H1 (cell line): ENCODE results near the gene RPL12. TPM values are rescaled to one million over a fixed set of nuclear protein-coding genes. Genes with fewer than 3 reads are reported as not detected.

Experiments used
- CTCF ChIA-PET: fragments of 300-600 bp; sonication (Branson Sonifier 250); formaldehyde crosslinking; loops from one replicate; lab custom pipeline; 2021; ENCODE audit not compliant: partially characterized antibody; lab: Charles Lee
- POLR2A ChIA-PET: fragments of 300-600 bp; sonication (Branson Sonifier 250); formaldehyde crosslinking; loops from one replicate; lab custom pipeline; 2021; ENCODE audit warnings: inconsistent platforms; ENCODE audit not compliant: partially characterized antibody; lab: Charles Lee
- DNase-seq, 2 experiments: peaks; one replicate each; pipeline versions ENCODE4 v3.0.0 to v3.0.0-alpha.2; 2010 to 2022; ENCODE audit warnings: low spot score in 2 of 2, low read depth in 1 of 2, mixed read lengths in 1 of 2
- FAIRE-seq: peaks from 2 replicates; lab custom pipeline; 2011; peaks lifted over from hg19 to GRCh38; lab: Jason Lieb, UNC
- H2AFZ ChIP-seq: 2 replicates; pipeline ENCODE4 v1.8.1; 2012; ENCODE audit warnings: low read length, inconsistent platforms
- H2AK5ac ChIP-seq: 2 replicates; pipeline ENCODE4 v1.6.1; 2013; ENCODE audit warnings: low read depth, low read length
- H2BK120ac ChIP-seq: replicated peaks from 2 replicates; pipeline ENCODE3; 2013; ENCODE audit warnings: low read depth, low read length, inconsistent platforms
- H2BK12ac ChIP-seq: 2 replicates; pipeline ENCODE4 v1.6.1; 2013; ENCODE audit warnings: low read depth, low read length
- H2BK15ac ChIP-seq: 2 replicates; pipeline ENCODE4 v1.6.1; 2013; ENCODE audit warnings: low read length
- H2BK20ac ChIP-seq: 2 replicates; pipeline ENCODE4 v1.6.1; 2013; ENCODE audit warnings: low read length
- H2BK5ac ChIP-seq: 2 replicates; pipeline ENCODE4 v1.6.1; 2013; ENCODE audit warnings: low read depth, low read length
- H3K14ac ChIP-seq: 2 replicates; pipeline ENCODE4 v1.6.1; 2013; ENCODE audit warnings: inconsistent platforms; ENCODE audit not compliant: insufficient read length
- H3K18ac ChIP-seq: 2 replicates; pipeline ENCODE4 v1.6.1; 2013; ENCODE audit warnings: low read length; ENCODE audit errors: extremely low read depth
- H3K23ac ChIP-seq: 2 replicates; pipeline ENCODE4 v1.6.1; 2013; ENCODE audit warnings: inconsistent platforms; ENCODE audit not compliant: insufficient read length
- H3K23me2 ChIP-seq: 2 replicates; pipeline ENCODE4 v1.6.1; 2013; ENCODE audit warnings: low read depth, low read length
- H3K27ac ChIP-seq: 2 replicates; pipeline ENCODE4 v1.6.1; 2011; ENCODE audit warnings: low read depth, low read length, inconsistent platforms
- H3K27me3 ChIP-seq, 4 experiments: replicated peaks in 1 of 4; 1 replicate in 1 of 4; 2 replicates in 3 of 4; pipeline versions ENCODE4 v1.6.1 to v1.8.1; 2011 to 2013; ENCODE audit warnings: low read length in 3 of 4, mild to moderate bottlenecking in 3 of 4, inconsistent platforms in 2 of 4, mixed read lengths in 2 of 4, moderate library complexity in 1 of 4; ENCODE audit not compliant: control insufficient read depth in 3 of 4, insufficient read depth in 3 of 4; ENCODE audit errors: extremely low read depth in 1 of 4
- H3K36me3 ChIP-seq, 4 experiments: 2 replicates each; pipeline versions ENCODE4 v1.6.1 to v1.8.1; 2011 to 2013; ENCODE audit warnings: mild to moderate bottlenecking in 4 of 4, low read length in 3 of 4, moderate library complexity in 2 of 4, control low read depth in 1 of 4, inconsistent platforms in 1 of 4; ENCODE audit not compliant: insufficient read depth in 4 of 4, control insufficient read depth in 2 of 4
- H3K4ac ChIP-seq: replicated peaks from 2 replicates; pipeline ENCODE3; 2013; ENCODE audit warnings: low read length, low read depth, mixed read lengths, inconsistent platforms; ENCODE audit not compliant: insufficient read length
- H3K4me1 ChIP-seq, 4 experiments: replicated peaks in 1 of 4; 1 replicate in 1 of 4; 2 replicates in 3 of 4; pipeline versions ENCODE4 v1.6.1 to v1.8.1; 2011 to 2013; ENCODE audit warnings: low read length in 3 of 4, inconsistent platforms in 2 of 4, mixed read lengths in 1 of 4; ENCODE audit not compliant: insufficient read depth in 4 of 4, control insufficient read depth in 3 of 4
- H3K4me2 ChIP-seq, 2 experiments: 2 replicates each; pipeline versions ENCODE4 v1.6.1 to v1.8.1; 2011 to 2013; ENCODE audit warnings: low read depth in 2 of 2, low read length in 2 of 2, control low read depth in 1 of 2, inconsistent platforms in 1 of 2, mild to moderate bottlenecking in 1 of 2; ENCODE audit not compliant: insufficient read depth in 1 of 2
- H3K4me3 ChIP-seq, 4 experiments: fragments of 200-600, 300-600 bp in 1 of 4; sonication (generic), shearing (Covaris generic), sonication (Bioruptor Twin) in 1 of 4; 2 replicates each; pipeline versions ENCODE4 v1.5.1 to v1.8.1; 2011 to 2016; ENCODE audit warnings: low read length in 4 of 4, low read depth in 3 of 4, control low read depth in 2 of 4, inconsistent platforms in 2 of 4, mild to moderate bottlenecking in 2 of 4, mixed read lengths in 1 of 4, moderate library complexity in 1 of 4; ENCODE audit not compliant: insufficient read depth in 2 of 4; ENCODE audit errors: extremely low read depth in 1 of 4
- H3K56ac ChIP-seq: replicated peaks from 2 replicates; pipeline ENCODE3; 2013; ENCODE audit warnings: low read depth, mild to moderate bottlenecking, mixed read lengths, low read length, inconsistent platforms; ENCODE audit not compliant: insufficient read length
- H3K79me1 ChIP-seq: 2 replicates; pipeline ENCODE4 v1.6.1; 2013; ENCODE audit warnings: low read depth, low read length, control low read depth
- H3K79me2 ChIP-seq, 2 experiments: 2 replicates each; pipeline versions ENCODE4 v1.6.1 to v1.8.1; 2012 to 2013; ENCODE audit warnings: low read length in 2 of 2, mild to moderate bottlenecking in 2 of 2, inconsistent platforms in 1 of 2; ENCODE audit not compliant: insufficient read depth in 2 of 2, control insufficient read depth in 1 of 2
- H3K9ac ChIP-seq, 4 experiments: replicated peaks in 1 of 4; 1 replicate in 1 of 4; 2 replicates in 3 of 4; pipeline versions ENCODE4 v1.6.1 to v1.8.1; 2011 to 2013; ENCODE audit warnings: low read depth in 3 of 4, low read length in 3 of 4, control low read depth in 2 of 4, mild to moderate bottlenecking in 2 of 4, moderate library complexity in 2 of 4, inconsistent platforms in 1 of 4; ENCODE audit errors: extremely low read depth in 1 of 4
- H3K9me3 ChIP-seq, 2 experiments: 2 replicates each; pipeline versions ENCODE4 v1.6.1 to v1.8.1; 2012 to 2013; ENCODE audit warnings: mild to moderate bottlenecking in 2 of 2, moderate library complexity in 2 of 2, control low read depth in 1 of 2, inconsistent platforms in 1 of 2, low read depth in 1 of 2, low read length in 1 of 2, mixed read lengths in 1 of 2; ENCODE audit not compliant: insufficient read depth in 2 of 2
- H4K20me1 ChIP-seq, 2 experiments: replicated peaks in 1 of 2; 2 replicates each; pipeline versions ENCODE3 to v1.8.1; 2011 to 2013; ENCODE audit warnings: inconsistent platforms in 2 of 2, low read length in 2 of 2, mild to moderate bottlenecking in 1 of 2; ENCODE audit not compliant: insufficient read depth in 2 of 2, control insufficient read depth in 1 of 2
- H4K5ac ChIP-seq: 2 replicates; pipeline ENCODE4 v1.6.1; 2013; ENCODE audit warnings: low read length, low read depth, mixed read lengths, inconsistent platforms; ENCODE audit not compliant: insufficient read length
- H4K8ac ChIP-seq: 2 replicates; pipeline ENCODE4 v1.8.0; 2013; ENCODE audit warnings: mild to moderate bottlenecking, moderate library complexity, low read length, inconsistent platforms; ENCODE audit not compliant: insufficient read depth; ENCODE audit errors: extremely low read depth
- H4K91ac ChIP-seq: replicated peaks from 2 replicates; pipeline ENCODE3; 2013; ENCODE audit warnings: low read length, mixed read lengths, inconsistent platforms; ENCODE audit not compliant: insufficient read length
- BCL11A ChIP-seq, 2 experiments: IDR thresholded peaks; one replicate each; pipeline ENCODE4 v1.6.1; 2011; ENCODE audit warnings: low read depth in 2 of 2, low read length in 2 of 2, mild to moderate bottlenecking in 2 of 2
- FOSL1 ChIP-seq: IDR thresholded peaks from 2 replicates; pipeline ENCODE4 v1.6.1; 2011; ENCODE audit warnings: mild to moderate bottlenecking, low read depth, low read length, moderate library complexity; ENCODE audit not compliant: insufficient read depth
- HDAC2 ChIP-seq, 2 experiments: fragments of 300-600 bp in 1 of 2; sonication (generic) in 1 of 2; IDR thresholded peaks; 2 replicates each; pipeline ENCODE4 v1.6.1; 2011 to 2012; ENCODE audit warnings: low read depth in 2 of 2, low read length in 2 of 2, mild to moderate bottlenecking in 2 of 2, moderate library complexity in 2 of 2, borderline replicate concordance in 1 of 2, inconsistent platforms in 1 of 2
- MAX ChIP-seq: IDR thresholded peaks from 2 replicates; pipeline ENCODE4 v1.6.1; 2012; ENCODE audit warnings: inconsistent platforms
- NRF1 ChIP-seq: IDR thresholded peaks from 2 replicates; pipeline ENCODE4 v1.6.1; 2011; ENCODE audit warnings: mild to moderate bottlenecking, low read depth, low read length, improper control_type of control experiment
- RAD21 ChIP-seq, 2 experiments: IDR thresholded peaks in 1 of 2; conservative IDR thresholded peaks in 1 of 2; 2 replicates each; pipeline ENCODE4 v1.6.1; 2011; ENCODE audit warnings: low read depth in 2 of 2, low read length in 2 of 2, improper control_type of control experiment in 1 of 2, inconsistent platforms in 1 of 2, mild to moderate bottlenecking in 1 of 2, moderate library complexity in 1 of 2
- SIX5 ChIP-seq: IDR thresholded peaks from 2 replicates; pipeline ENCODE4 v1.6.1; 2011; ENCODE audit warnings: mild to moderate bottlenecking, low read depth, low read length
- SP2 ChIP-seq: IDR thresholded peaks from 2 replicates; pipeline ENCODE4 v1.6.1; 2012; ENCODE audit warnings: mild to moderate bottlenecking, low read length, inconsistent platforms
- TAF7 ChIP-seq: optimal IDR thresholded peaks from 2 replicates; pipeline ENCODE3; 2011; ENCODE audit warnings: low read depth, mild to moderate bottlenecking, inconsistent platforms, low read length, moderate library complexity, borderline replicate concordance
- WGBS, 2 experiments: shearing (Covaris generic) in 1 of 2; methylation state at CpG; one replicate each; pipeline versions ENCODE4 v1.1.6 to v1.1.7; 2013 to 2015; ENCODE audit warnings: low lambda C conversion rate in 2 of 2, mixed read lengths in 2 of 2, inconsistent platforms in 1 of 2, low coverage in 1 of 2, missing lambda C conversion rate in 1 of 2; ENCODE audit not compliant: insufficient replicate concordance in 2 of 2, insufficient coverage in 1 of 2, insufficient read length in 1 of 2; ENCODE audit errors: extremely low coverage in 1 of 2, missing lambda C conversion rate in 1 of 2; 5-methylcytosine and 5-hydroxymethylcytosine counted together
- polyA plus RNA-seq, 7 experiments: library from polyadenylated mRNA; depleted of rRNA in 3 of 7; stranded (reverse) in 5 of 7; unstranded in 2 of 7; fragments of >200 nt in 5 of 7; fragments of 200-250 nt in 2 of 7; gene quantifications; 1 replicate in 5 of 7; 2 replicates in 1 of 7; 4 replicates in 1 of 7; pipeline versions ENCODE4 v1.2.1 to v1.2.3, GENCODE V29; 2011 to 2013; ENCODE audit warnings: missing spikeins in 2 of 7, mixed read lengths in 2 of 7
- total RNA-seq: library from RNA; stranded (reverse); fragmentation: NEBNext Ultra II Directional; extraction: Animal tissue kit (Norgen Biotek cat#: 25700); gene quantifications from 2 replicates; pipeline ENCODE4 v1.2.1, GENCODE V29; 2021
- TF ChIP-seq, protein P1 (sequence below): IDR thresholded peaks from 2 replicates; pipeline ENCODE4 v1.6.1; 2011; ENCODE audit warnings: low read depth, mild to moderate bottlenecking, low read length; ENCODE audit not compliant: insufficient read depth

The RPL12 gene
- total and polyA plus RNA-seq, 2 of the 8 experiments (the other 6 are each of a cell fraction or from before 2014, with no cell fraction given): 1,993 to 4,892 TPM

DNA sequence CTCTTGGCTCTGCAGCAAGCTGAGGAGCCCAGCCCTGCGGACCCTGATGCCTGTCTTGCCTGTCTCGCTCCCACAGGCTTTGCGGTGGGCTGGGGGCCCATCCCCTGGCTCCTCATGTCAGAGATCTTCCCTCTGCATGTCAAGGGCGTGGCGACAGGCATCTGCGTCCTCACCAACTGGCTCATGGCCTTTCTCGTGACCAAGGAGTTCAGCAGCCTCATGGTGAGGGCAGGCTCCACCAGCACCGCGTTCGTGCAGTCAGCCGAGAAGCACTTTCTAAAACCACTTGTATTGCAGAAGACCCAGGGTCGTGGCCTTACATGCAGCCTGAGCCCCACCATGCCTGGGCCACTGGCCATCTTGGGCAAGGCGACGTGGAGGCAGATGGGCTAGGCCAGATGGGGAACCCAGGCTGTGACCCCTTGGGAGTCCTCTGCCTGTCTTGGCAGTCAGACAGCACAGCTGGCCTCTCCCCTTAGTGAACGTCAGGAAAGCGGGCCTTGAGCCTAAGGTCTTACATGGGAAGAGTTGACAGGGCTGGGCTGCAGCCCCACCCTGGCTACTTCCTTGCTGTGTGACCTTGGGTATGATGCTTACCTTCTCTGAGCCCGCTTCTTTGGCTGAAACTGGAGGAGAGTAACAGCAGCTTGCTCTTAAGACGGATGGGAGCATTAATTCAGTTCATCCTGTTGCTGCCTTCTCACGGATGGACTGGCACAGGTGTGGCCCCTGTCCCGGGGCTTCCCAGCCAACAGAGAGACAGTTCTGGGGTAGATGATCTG, 45.7 kb downstream of the RPL12 start:
- no peak overlapping the region for H4K5ac ChIP-seq
- no peaks in the 10 kb centered on the region for H3K23me2 ChIP-seq
- H2BK120ac ChIP-seq: no peak overlapping the region
- H2AK5ac ChIP-seq: no peak overlapping the region
- 0 out of 4 replicates have a peak, but pooled peaks cover 0 to 2% of the 10 kb centered on the region in 2 experiments for H3K79me2 ChIP-seq
- H3K4me1 ChIP-seq: no peaks in the 10 kb centered on the region
- no peaks in the 10 kb centered on the region for H3K9me3 ChIP-seq
- H3K14ac ChIP-seq: no peak overlapping the region
- peaks cover 4 to 13% (median 6%) of the 10 kb centered on the region in 4 experiments; a peak in 6 of 8 replicates for H3K36me3 ChIP-seq
- H3K23ac ChIP-seq: no peak overlapping the region
- peaks cover 0 to 9% of the 10 kb centered on the region in 2 experiments for H4K20me1 ChIP-seq
- no peak overlapping the region for H3K18ac ChIP-seq
- CTCF ChIA-PET: interaction anchor here (0.6 to 2.9 kb wide), 7 partner anchors 8 to 191 kb away, joined by 3 to 10 read pairs (median 4); partner anchors contain the start of gene SLC2A8
- no peak overlapping the region; the same call in 1 of the 2 replicates for H2BK5ac ChIP-seq
- no peak overlapping the region for H2AFZ ChIP-seq
- no peak overlapping the region for H3K56ac ChIP-seq
- H4K8ac ChIP-seq: no peak overlapping the region
- no peak overlapping the region for H4K91ac ChIP-seq
- no peaks in the 10 kb centered on the region; the same call in 1 of the 2 replicates for H3K79me1 ChIP-seq
- H3K27ac ChIP-seq: no peak overlapping the region
- no peak overlapping the region for H3K4ac ChIP-seq
- no peak overlapping the region for H2BK20ac ChIP-seq
- WGBS, 2 experiments: 92% methylated on average over 19 of the region's 20 CpGs; no CpG with 5 or more reads in 1 of the 2 experiments
- no peaks in the 10 kb centered on the region for H3K27me3 ChIP-seq
- DNase-seq (no peak), FAIRE-seq (no peak)
- H2BK12ac ChIP-seq: no peak overlapping the region
- H3K4me2 ChIP-seq: no peak overlapping the region
- H2BK15ac ChIP-seq: no peak overlapping the region
- H3K9ac ChIP-seq: no peak overlapping the region
- POLR2A ChIA-PET: interaction anchor here (1.5 to 3.0 kb wide), 4 partner anchors 8 to 45 kb away, joined by 5 to 12 read pairs (median 6); partner anchors contain the start of genes LRSAM1, RPL12 and SLC2A8
- H3K4me3 ChIP-seq: no peak overlapping the region
- TF ChIP-seq SP2 (no peak), TAF7 (no peak), MAX (no peak), SIX5 (no peak), RAD21 (IDR thresholded peaks at IDR 0.05 in 1 of 2, conservative IDR thresholded peaks at IDR 0.05 in 1 of 2; ENCODE audit: low read depth in 2 of 2, low read length in 2 of 2) (no peak), NRF1 (no peak), FOSL1 (no peak), BCL11A (IDR thresholded peaks at IDR 0.05; ENCODE audit: low read depth in 2 of 2, low read length in 2 of 2) (no peak), HDAC2 (IDR thresholded peaks at IDR 0.05; ENCODE audit: borderline replicate concordance in 1 of 2, low read depth in 2 of 2, low read length in 2 of 2) (no peak)
- TF ChIP-seq, protein P1, sequence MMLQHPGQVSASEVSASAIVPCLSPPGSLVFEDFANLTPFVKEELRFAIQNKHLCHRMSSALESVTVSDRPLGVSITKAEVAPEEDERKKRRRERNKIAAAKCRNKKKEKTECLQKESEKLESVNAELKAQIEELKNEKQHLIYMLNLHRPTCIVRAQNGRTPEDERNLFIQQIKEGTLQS: no peak
